ENCODE results near the gene SORCS2.

DNA sequence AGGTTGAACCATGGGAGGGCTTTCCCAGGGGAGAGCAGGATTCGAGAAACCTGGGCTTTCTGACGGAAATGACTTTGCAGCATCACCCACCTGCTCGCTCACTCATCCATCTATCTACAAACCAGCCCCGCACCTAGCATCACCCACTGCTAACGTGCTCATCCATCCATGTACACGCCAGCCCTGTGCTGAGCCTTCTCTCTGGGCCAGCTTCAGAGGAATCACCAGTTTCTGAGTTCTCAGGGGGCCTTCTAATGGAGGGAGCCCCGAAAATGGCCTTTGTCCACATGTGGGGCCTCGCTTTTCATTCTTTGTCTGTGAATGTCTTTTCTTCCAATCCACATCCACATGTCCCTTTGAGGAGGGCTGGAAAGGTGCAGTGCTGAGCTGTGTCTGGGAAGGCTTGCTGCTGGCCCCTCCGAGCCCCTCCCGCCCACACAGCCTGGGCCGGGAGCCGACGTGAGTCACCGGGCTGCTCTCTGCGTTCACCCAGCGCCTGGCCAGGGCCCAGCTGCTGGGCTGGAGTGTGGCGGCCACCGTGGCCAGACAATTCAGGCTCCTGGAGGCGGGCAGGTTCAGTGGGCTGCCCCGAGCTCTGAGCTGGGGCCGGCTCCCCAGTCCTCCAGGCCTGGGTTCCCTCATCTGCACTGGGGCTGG is 14.7 kb downstream of the SORCS2 start:
- TF ChIP-seq, protein P1, sequence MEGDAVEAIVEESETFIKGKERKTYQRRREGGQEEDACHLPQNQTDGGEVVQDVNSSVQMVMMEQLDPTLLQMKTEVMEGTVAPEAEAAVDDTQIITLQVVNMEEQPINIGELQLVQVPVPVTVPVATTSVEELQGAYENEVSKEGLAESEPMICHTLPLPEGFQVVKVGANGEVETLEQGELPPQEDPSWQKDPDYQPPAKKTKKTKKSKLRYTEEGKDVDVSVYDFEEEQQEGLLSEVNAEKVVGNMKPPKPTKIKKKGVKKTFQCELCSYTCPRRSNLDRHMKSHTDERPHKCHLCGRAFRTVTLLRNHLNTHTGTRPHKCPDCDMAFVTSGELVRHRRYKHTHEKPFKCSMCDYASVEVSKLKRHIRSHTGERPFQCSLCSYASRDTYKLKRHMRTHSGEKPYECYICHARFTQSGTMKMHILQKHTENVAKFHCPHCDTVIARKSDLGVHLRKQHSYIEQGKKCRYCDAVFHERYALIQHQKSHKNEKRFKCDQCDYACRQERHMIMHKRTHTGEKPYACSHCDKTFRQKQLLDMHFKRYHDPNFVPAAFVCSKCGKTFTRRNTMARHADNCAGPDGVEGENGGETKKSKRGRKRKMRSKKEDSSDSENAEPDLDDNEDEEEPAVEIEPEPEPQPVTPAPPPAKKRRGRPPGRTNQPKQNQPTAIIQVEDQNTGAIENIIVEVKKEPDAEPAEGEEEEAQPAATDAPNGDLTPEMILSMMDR (IDR thresholded peaks at IDR 0.05) = no peak
- no peak for TF ChIP-seq POLR2A (IDR thresholded peaks at IDR 0.05)

All from uterus (tissue), 2 donors.